HepG2 (cell line): ENCODE results near the gene MSANTD1. TPM values are rescaled to one million over a fixed set of nuclear protein-coding genes. Genes with fewer than 3 reads are reported as not detected.

ENCODE experiments used
- ARHGAP35 ChIP-seq: sonication (generic); formaldehyde crosslinking; IDR thresholded peaks from 2 replicates; pipeline ENCODE4 v1.9.0; 2022; ENCODE audit warnings: mild to moderate bottlenecking, inconsistent platforms, moderate library complexity, missing genetic modification reagents, borderline replicate concordance
- ATF7 ChIP-seq, 2 experiments: fragments of 450-650 bp in 1 of 2; sonication (generic) in 1 of 2; formaldehyde crosslinking in 1 of 2; IDR thresholded peaks; 2 replicates each; pipeline versions ENCODE4 v1.4.0 to v1.6.1; 2016 to 2020; ENCODE audit warnings: antibody characterized with exemption in 1 of 2, mild to moderate bottlenecking in 1 of 2, missing genetic modification reagents in 1 of 2
- CTCF ChIP-seq: sonication (generic); formaldehyde crosslinking; IDR thresholded peaks from 2 replicates; pipeline ENCODE4 v1.5.0; 2020; ENCODE audit warnings: mild to moderate bottlenecking, missing genetic modification reagents, moderate library complexity
- GZF1 ChIP-seq: sonication (generic); formaldehyde crosslinking; IDR thresholded peaks from 2 replicates; pipeline ENCODE4 v1.5.1; 2020; ENCODE audit warnings: mild to moderate bottlenecking, missing genetic modification reagents
- KDM3A ChIP-seq: IDR thresholded peaks from 2 replicates; pipeline ENCODE4 v1.6.1; 2018; ENCODE audit warnings: low read depth, missing compliant biosample characterization
- KDM5B ChIP-seq: sonication (generic); formaldehyde crosslinking; IDR thresholded peaks from 2 replicates; pipeline ENCODE4 v1.4.0; 2020; ENCODE audit warnings: missing genetic modification reagents, mild to moderate bottlenecking, borderline replicate concordance
- MED8 ChIP-seq: sonication (generic); formaldehyde crosslinking; IDR thresholded peaks from 2 replicates; pipeline ENCODE4 v1.8.1; 2023; ENCODE audit warnings: mild to moderate bottlenecking, missing genetic modification reagents; ENCODE audit not compliant: insufficient replicate concordance
- NCOA5 ChIP-seq: sonication (generic); formaldehyde crosslinking; IDR thresholded peaks from 2 replicates; pipeline ENCODE4 v1.4.0; 2020; ENCODE audit warnings: missing genetic modification reagents
- PCBP2 ChIP-seq: fragments of 200-400 bp; formaldehyde crosslinking; optimal IDR thresholded peaks from 2 replicates; pipeline ENCODE3; 2018; ENCODE audit warnings: low read length, low read depth; ENCODE audit not compliant: poor library complexity, severe bottlenecking
- PRPF4 ChIP-seq: fragments of 200-400 bp; formaldehyde crosslinking; IDR thresholded peaks from 2 replicates; pipeline ENCODE4 v1.6.1; 2016; ENCODE audit warnings: low read length, low read depth; ENCODE audit not compliant: poor library complexity, severe bottlenecking
- SMYD3 ChIP-seq: sonication (generic); formaldehyde crosslinking; IDR thresholded peaks from 2 replicates; pipeline ENCODE4 v1.8.1; 2023; ENCODE audit warnings: mild to moderate bottlenecking, missing genetic modification reagents
- ZKSCAN5 ChIP-seq: sonication (generic); formaldehyde crosslinking; IDR thresholded peaks from 2 replicates; pipeline ENCODE4 v1.5.1; 2020; ENCODE audit warnings: mild to moderate bottlenecking, missing genetic modification reagents
- ZNF484 ChIP-seq: sonication (generic); formaldehyde crosslinking; IDR thresholded peaks from 2 replicates; pipeline ENCODE4 v1.5.1; 2020; ENCODE audit warnings: mild to moderate bottlenecking, low read depth, missing genetic modification reagents, borderline replicate concordance
- ZNF510 ChIP-seq: sonication (generic); formaldehyde crosslinking; IDR thresholded peaks from 2 replicates; pipeline ENCODE4 v1.4.0; 2020; ENCODE audit warnings: low read depth, mild to moderate bottlenecking, missing genetic modification reagents
- ZNF556 ChIP-seq: sonication (generic); formaldehyde crosslinking; IDR thresholded peaks from 2 replicates; pipeline ENCODE4 v1.4.0; 2020; ENCODE audit warnings: mild to moderate bottlenecking, missing genetic modification reagents, borderline replicate concordance
- ZNF580 ChIP-seq: IDR thresholded peaks from 2 replicates; pipeline ENCODE4 v1.6.1; 2016; ENCODE audit warnings: low read depth, borderline replicate concordance
- ZNF790 ChIP-seq: sonication (generic); formaldehyde crosslinking; IDR thresholded peaks from 2 replicates; pipeline ENCODE4 v1.8.0; 2022; ENCODE audit warnings: missing genetic modification reagents, mild to moderate bottlenecking, borderline replicate concordance
- polyA plus RNA-seq, 8 experiments: library from polyadenylated mRNA; depleted of rRNA in 3 of 8; stranded (reverse) in 7 of 8; unstranded in 1 of 8; fragments of >200 nt; fragmentation: Illumina TruSeq in 4 of 8; extraction: Trizol in 4 of 8; gene quantifications; 2 replicates each; pipeline versions ENCODE4 v1.2.1 to v1.2.3, GENCODE V29; 2011 to 2016; ENCODE audit warnings: low read depth in 4 of 8, missing spikeins in 1 of 8, mixed read lengths in 1 of 8; ENCODE audit not compliant: insufficient read depth in 1 of 8
- total RNA-seq, 5 experiments: library from RNA; depleted of rRNA; stranded (reverse); fragments of >200 nt; fragmentation: Illumina TruSeq; extraction: Trizol; gene quantifications; 2 replicates each; pipeline ENCODE4 v1.2.3, GENCODE V29; 2016; ENCODE audit warnings: low read depth in 1 of 5
- TF ChIP-seq, protein P1 (sequence below): sonication (generic); formaldehyde crosslinking; IDR thresholded peaks from 2 replicates; pipeline ENCODE4 v1.4.0; 2020; ENCODE audit warnings: mild to moderate bottlenecking, missing genetic modification reagents
- TF ChIP-seq, protein P2 (sequence below): sonication (generic); formaldehyde crosslinking; IDR thresholded peaks from 2 replicates; pipeline ENCODE4 v1.4.0; 2020; ENCODE audit warnings: low read depth, mild to moderate bottlenecking, missing genetic modification reagents
- TF ChIP-seq, protein P3 (sequence below): sonication (generic); formaldehyde crosslinking; IDR thresholded peaks from 2 replicates; pipeline ENCODE4 v1.5.0; 2020; ENCODE audit warnings: missing genetic modification reagents, mild to moderate bottlenecking, borderline replicate concordance

Gene MSANTD1
- total and polyA plus RNA-seq, 2 of the 13 experiments (the other 11 are each of a cell fraction or from before 2014, with no cell fraction given): 0.22 to 0.40 TPM

DNA sequence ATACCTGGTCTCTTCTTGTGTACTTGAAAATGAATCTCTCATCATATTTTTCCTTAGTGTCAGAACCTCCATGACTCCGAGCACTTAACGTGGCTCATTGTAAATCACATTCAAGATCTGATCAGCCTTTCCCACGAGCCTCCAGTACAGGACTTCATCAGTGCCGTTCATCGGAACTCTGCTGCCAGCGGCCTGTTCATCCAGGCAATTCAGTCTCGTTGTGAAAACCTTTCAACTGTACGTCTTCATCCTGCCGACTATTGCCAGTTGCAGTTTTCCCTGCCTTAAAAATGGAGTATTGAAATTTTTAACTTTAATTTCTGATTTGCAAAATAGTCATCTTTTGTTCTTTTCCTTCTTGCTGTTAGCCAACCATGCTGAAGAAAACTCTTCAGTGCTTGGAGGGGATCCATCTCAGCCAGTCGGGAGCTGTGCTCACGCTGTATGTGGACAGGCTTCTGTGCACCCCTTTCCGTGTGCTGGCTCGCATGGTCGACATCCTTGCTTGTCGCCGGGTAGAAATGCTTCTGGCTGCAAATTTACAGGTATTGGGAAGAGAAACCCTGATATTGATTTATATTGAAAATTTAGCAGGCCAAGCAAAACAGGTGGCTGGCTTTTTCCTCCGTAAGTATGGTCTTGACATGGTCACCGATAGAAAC lies 42.4 kb upstream of the MSANTD1 start (continued):
- TF ChIP-seq KDM3A (CRISPR knock-in tag) (0 out of 2 replicates have a peak, but pooled peaks have one; percentile 11), ZNF580 (CRISPR knock-in tag) (0 out of 2 replicates have a peak, but pooled peaks have one; percentile 11), ZNF510 (CRISPR knock-in tag) (no peak), GZF1 (CRISPR knock-in tag) (no peak), ZNF484 (CRISPR knock-in tag) (no peak), ATF7 (IDR thresholded peaks at IDR 0.05) (no peak), ATF7 (CRISPR knock-in tag; IDR thresholded peaks at IDR 0.05) (no peak), PRPF4 (peak; percentile 90), ARHGAP35 (no peak), SMYD3 (CRISPR knock-in tag) (no peak), KDM5B (CRISPR knock-in tag) (peak; percentile 8; the same call in 1 of the 2 replicates), MED8 (CRISPR knock-in tag) (no peak), CTCF (CRISPR knock-in tag) (no peak), NCOA5 (CRISPR knock-in tag) (no peak), PCBP2 (no peak), ZKSCAN5 (CRISPR knock-in tag) (no peak), ZNF556 (CRISPR knock-in tag) (0 out of 2 replicates have a peak, but pooled peaks have one; percentile 5), ZNF790 (CRISPR knock-in tag) (no peak)
- TF ChIP-seq, protein P1, sequence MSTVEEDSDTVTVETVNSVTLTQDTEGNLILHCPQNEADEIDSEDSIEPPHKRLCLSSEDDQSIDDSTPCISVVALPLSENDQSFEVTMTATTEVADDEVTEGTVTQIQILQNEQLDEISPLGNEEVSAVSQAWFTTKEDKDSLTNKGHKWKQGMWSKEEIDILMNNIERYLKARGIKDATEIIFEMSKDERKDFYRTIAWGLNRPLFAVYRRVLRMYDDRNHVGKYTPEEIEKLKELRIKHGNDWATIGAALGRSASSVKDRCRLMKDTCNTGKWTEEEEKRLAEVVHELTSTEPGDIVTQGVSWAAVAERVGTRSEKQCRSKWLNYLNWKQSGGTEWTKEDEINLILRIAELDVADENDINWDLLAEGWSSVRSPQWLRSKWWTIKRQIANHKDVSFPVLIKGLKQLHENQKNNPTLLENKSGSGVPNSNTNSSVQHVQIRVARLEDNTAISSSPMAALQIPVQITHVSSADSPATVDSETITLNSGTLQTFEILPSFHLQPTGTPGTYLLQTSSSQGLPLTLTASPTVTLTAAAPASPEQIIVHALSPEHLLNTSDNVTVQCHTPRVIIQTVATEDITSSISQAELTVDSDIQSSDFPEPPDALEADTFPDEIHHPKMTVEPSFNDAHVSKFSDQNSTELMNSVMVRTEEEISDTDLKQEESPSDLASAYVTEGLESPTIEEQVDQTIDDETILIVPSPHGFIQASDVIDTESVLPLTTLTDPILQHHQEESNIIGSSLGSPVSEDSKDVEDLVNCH (CRISPR knock-in tag): no peak
- TF ChIP-seq, protein P2, sequence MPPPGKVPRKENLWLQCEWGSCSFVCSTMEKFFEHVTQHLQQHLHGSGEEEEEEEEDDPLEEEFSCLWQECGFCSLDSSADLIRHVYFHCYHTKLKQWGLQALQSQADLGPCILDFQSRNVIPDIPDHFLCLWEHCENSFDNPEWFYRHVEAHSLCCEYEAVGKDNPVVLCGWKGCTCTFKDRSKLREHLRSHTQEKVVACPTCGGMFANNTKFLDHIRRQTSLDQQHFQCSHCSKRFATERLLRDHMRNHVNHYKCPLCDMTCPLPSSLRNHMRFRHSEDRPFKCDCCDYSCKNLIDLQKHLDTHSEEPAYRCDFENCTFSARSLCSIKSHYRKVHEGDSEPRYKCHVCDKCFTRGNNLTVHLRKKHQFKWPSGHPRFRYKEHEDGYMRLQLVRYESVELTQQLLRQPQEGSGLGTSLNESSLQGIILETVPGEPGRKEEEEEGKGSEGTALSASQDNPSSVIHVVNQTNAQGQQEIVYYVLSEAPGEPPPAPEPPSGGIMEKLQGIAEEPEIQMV (CRISPR knock-in tag): 0 out of 2 replicates have a peak, but pooled peaks have one; percentile 3
- TF ChIP-seq, protein P3, sequence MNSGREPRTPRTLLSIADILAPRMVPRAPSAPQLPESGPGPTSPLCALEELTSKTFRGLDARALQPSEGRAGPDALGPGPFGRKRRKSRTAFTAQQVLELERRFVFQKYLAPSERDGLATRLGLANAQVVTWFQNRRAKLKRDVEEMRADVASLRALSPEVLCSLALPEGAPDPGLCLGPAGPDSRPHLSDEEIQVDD (CRISPR knock-in tag): no peak
